WTC11 (cell line): ENCODE measurements around the gene VILL. TPM values are rescaled to one million over a fixed set of nuclear protein-coding genes. Genes with fewer than 3 reads are reported as not detected.
"Not testable (repeated sequence)": the region's sequence is repeated elsewhere in the genome, so short reads cannot be mapped to it uniquely, and the experiment has no call there.

Source experiments
- ATAC-seq: fragments of 200-7000 bp; cut with Tn5 transposase; 2 replicates; pipeline ENCODE4 v1.10.0; 2021; ENCODE audit warnings: mild to moderate bottlenecking, moderate library complexity
- CTCF ChIA-PET: fragments of 300-600 bp; sonication (Branson Sonifier 250); formaldehyde crosslinking; loops from one replicate; lab custom pipeline; 2021; ENCODE audit warnings: antibody characterized with exemption; lab: Charles Lee
- POLR2A ChIA-PET: fragments of 350-600 bp; sonication (Branson Sonifier 250); formaldehyde crosslinking; loops from one replicate; lab custom pipeline; 2021; ENCODE audit warnings: antibody characterized with exemption; lab: Charles Lee
- DNase-seq: peaks from one replicate; pipeline ENCODE4 v3.0.0; 2021; ENCODE audit warnings: low spot score
- H3K27ac Mint-ChIP-seq: 2 replicates; pipeline ENCODE4 v1.8.0; 2021; ENCODE audit warnings: mixed read lengths
- H3K27me3 Mint-ChIP-seq: 2 replicates; pipeline ENCODE4 v1.8.0; 2021; ENCODE audit warnings: low read depth, mild to moderate bottlenecking, moderate library complexity, mixed read lengths
- H3K36me3 Mint-ChIP-seq: 2 replicates; pipeline ENCODE4 v1.8.0; 2021; ENCODE audit warnings: mixed read lengths
- H3K4me1 Mint-ChIP-seq: 2 replicates; pipeline ENCODE4 v1.8.0; 2022; ENCODE audit warnings: mixed read lengths
- H3K4me3 Mint-ChIP-seq: 2 replicates; pipeline ENCODE4 v1.8.0; 2021; ENCODE audit warnings: mild to moderate bottlenecking, moderate library complexity, mixed read lengths
- H3K9me3 Mint-ChIP-seq: 2 replicates; pipeline ENCODE4 v1.8.0; 2021; ENCODE audit warnings: mixed read lengths
- CBFB ChIP-seq: sonication (generic); formaldehyde crosslinking; IDR thresholded peaks from 2 replicates; pipeline ENCODE4 v1.8.1; 2022; ENCODE audit warnings: mild to moderate bottlenecking, low read depth, missing genetic modification reagents
- CREB1 ChIP-seq: sonication (generic); formaldehyde crosslinking; IDR thresholded peaks from 2 replicates; pipeline ENCODE4 v1.8.0; 2023; ENCODE audit warnings: mild to moderate bottlenecking, missing genetic modification reagents
- E2F4 ChIP-seq: sonication (generic); formaldehyde crosslinking; IDR thresholded peaks from 2 replicates; pipeline ENCODE4 v1.8.1; 2022; ENCODE audit warnings: low read depth, mild to moderate bottlenecking, moderate library complexity, missing genetic modification reagents, borderline replicate concordance
- FOXJ3 ChIP-seq: sonication (generic); formaldehyde crosslinking; IDR thresholded peaks from 2 replicates; pipeline ENCODE4 v1.9.0; 2021; ENCODE audit warnings: missing genetic modification reagents, mild to moderate bottlenecking, borderline replicate concordance
- FOXK1 ChIP-seq: sonication (generic); formaldehyde crosslinking; IDR thresholded peaks from 2 replicates; pipeline ENCODE4 v1.8.0; 2022; ENCODE audit warnings: mild to moderate bottlenecking, moderate library complexity, missing genetic modification reagents
- NFYB ChIP-seq: sonication (generic); formaldehyde crosslinking; conservative IDR thresholded peaks from 2 replicates; pipeline ENCODE4 v1.8.0; 2022; ENCODE audit warnings: low read depth, missing genetic modification reagents
- NR2C2 ChIP-seq: sonication (generic); formaldehyde crosslinking; IDR thresholded peaks from 2 replicates; pipeline ENCODE4 v1.8.0; 2022; ENCODE audit warnings: mild to moderate bottlenecking, missing genetic modification reagents
- PRDM15 ChIP-seq: sonication (generic); formaldehyde crosslinking; IDR thresholded peaks from 2 replicates; pipeline ENCODE4 v1.8.0; 2022; ENCODE audit warnings: missing genetic modification reagents
- PREB ChIP-seq: sonication (generic); formaldehyde crosslinking; IDR thresholded peaks from 2 replicates; pipeline ENCODE4 v1.8.1; 2022; ENCODE audit warnings: mild to moderate bottlenecking, missing genetic modification reagents, moderate library complexity, borderline replicate concordance
- RELA ChIP-seq: sonication (generic); formaldehyde crosslinking; IDR thresholded peaks from 2 replicates; pipeline ENCODE4 v1.8.1; 2022; ENCODE audit warnings: missing genetic modification reagents, mild to moderate bottlenecking, borderline replicate concordance
- SMAD4 ChIP-seq: sonication (generic); formaldehyde crosslinking; IDR thresholded peaks from 2 replicates; pipeline ENCODE4 v1.8.0; 2022; ENCODE audit warnings: mild to moderate bottlenecking, missing genetic modification reagents
- SP1 ChIP-seq: sonication (generic); formaldehyde crosslinking; conservative IDR thresholded peaks from 2 replicates; pipeline ENCODE4 v1.8.1; 2022; ENCODE audit warnings: missing genetic modification reagents
- TCF7 ChIP-seq: sonication (generic); formaldehyde crosslinking; IDR thresholded peaks from 2 replicates; pipeline ENCODE4 v1.8.0; 2022; ENCODE audit warnings: mild to moderate bottlenecking, low read depth, missing genetic modification reagents, moderate library complexity
- USF2 ChIP-seq: sonication (generic); formaldehyde crosslinking; IDR thresholded peaks from 2 replicates; pipeline ENCODE4 v1.8.1; 2023; ENCODE audit warnings: mild to moderate bottlenecking, missing genetic modification reagents, moderate library complexity
- total RNA-seq: library from RNA; stranded (reverse); gene quantifications from 3 replicates; pipeline ENCODE4 v1.2.3, GENCODE V29; 2021
- TF ChIP-seq, protein P1 (sequence below): sonication (generic); formaldehyde crosslinking; IDR thresholded peaks from 2 replicates; pipeline ENCODE4 v1.8.0; 2022; ENCODE audit warnings: mild to moderate bottlenecking, missing genetic modification reagents
- TF ChIP-seq, protein P2 (sequence below): sonication (generic); formaldehyde crosslinking; IDR thresholded peaks from 2 replicates; pipeline ENCODE4 v1.8.0; 2022; ENCODE audit warnings: mild to moderate bottlenecking, missing genetic modification reagents

VILL gene
- total RNA-seq, 1 experiment from 2014 or later = 4.7 TPM

GRCh38 chr3:37987751-37988179 is 2.8 kb upstream of the VILL start:
- Mint-ChIP-seq H3K9me3 (no peaks in the 10 kb centered on the region), H3K4me1 (peaks cover 10% of the 10 kb centered on the region), H3K36me3 (no peaks in the 10 kb centered on the region), H3K27ac (no peak overlapping the region), H3K4me3 (no peak overlapping the region), H3K27me3 (peaks cover 6% of the 10 kb centered on the region)
- ATAC-seq (no peak), DNase-seq (no peak)
- POLR2A ChIA-PET = no interaction called here
- TF ChIP-seq USF2 (CRISPR knock-in tag) (no peak), CBFB (no peak), E2F4 (CRISPR knock-in tag) (no peak), PRDM15 (CRISPR knock-in tag) (no peak), NR2C2 (CRISPR knock-in tag) (no peak)
- CTCF ChIA-PET = no interaction called here

- Mint-ChIP-seq H3K4me1 (peaks cover 11% of the 10 kb centered on the region), H3K27me3 (peaks cover 10% of the 10 kb centered on the region)
- ATAC-seq, H3K27ac Mint-ChIP-seq, DNase-seq, H3K4me3 Mint-ChIP-seq, H3K9me3 Mint-ChIP-seq, CTCF ChIA-PET, POLR2A ChIA-PET, H3K36me3 Mint-ChIP-seq: not testable (repeated sequence)
Observed at GRCh38 chr3:37988376-37988775, 2.2 kb upstream of the VILL start.

DNA sequence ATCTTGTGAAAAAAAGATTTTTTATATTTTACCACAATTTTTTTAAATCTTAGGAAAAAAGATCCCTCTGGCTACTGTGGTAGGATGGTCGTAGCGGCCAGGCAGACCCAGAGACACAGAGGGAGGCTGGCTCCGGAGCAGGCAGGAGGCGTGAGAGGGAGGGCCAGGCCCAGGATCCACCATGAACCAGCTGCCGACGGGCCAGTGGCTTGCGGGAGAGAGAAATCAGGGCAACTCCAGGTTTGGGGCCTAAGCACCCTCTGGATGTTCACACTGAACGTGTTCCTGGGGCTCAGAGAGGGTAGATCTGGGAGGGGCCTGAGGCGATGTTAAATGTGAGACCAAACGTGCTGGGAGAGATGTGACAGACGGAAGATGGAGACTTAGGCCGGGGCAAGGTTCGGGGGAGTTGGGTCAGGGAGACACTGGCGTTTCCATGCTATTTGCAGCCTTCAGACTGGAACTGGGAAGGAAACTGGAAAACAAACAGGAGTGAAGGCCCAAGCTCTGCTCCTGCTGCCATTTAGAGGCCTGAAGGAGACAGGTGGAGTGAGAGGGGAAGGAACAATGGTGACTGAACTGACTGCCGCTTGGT is 1.6 kb upstream of the VILL start:
- Mint-ChIP-seq H3K4me1 (peaks cover 12% of the 10 kb centered on the region), H3K27me3 (peaks cover 14% of the 10 kb centered on the region), H3K27ac (no peak overlapping the region), H3K4me3 (no peak overlapping the region), H3K9me3 (no peaks in the 10 kb centered on the region), H3K36me3 (no peaks in the 10 kb centered on the region)
- no peak for ATAC-seq
- TF ChIP-seq, protein P1, sequence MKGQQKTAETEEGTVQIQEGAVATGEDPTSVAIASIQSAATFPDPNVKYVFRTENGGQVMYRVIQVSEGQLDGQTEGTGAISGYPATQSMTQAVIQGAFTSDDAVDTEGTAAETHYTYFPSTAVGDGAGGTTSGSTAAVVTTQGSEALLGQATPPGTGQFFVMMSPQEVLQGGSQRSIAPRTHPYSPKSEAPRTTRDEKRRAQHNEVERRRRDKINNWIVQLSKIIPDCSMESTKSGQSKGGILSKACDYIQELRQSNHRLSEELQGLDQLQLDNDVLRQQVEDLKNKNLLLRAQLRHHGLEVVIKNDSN (CRISPR knock-in tag) = no peak
- TF ChIP-seq TCF7 (no peak), FOXJ3 (CRISPR knock-in tag) (no peak), USF2 (CRISPR knock-in tag) (no peak), FOXK1 (CRISPR knock-in tag) (no peak), CREB1 (CRISPR knock-in tag) (no peak), SP1 (CRISPR knock-in tag) (no peak), RELA (CRISPR knock-in tag) (no peak), E2F4 (CRISPR knock-in tag) (no peak), SMAD4 (no peak), PREB (CRISPR knock-in tag) (no peak), NFYB (CRISPR knock-in tag) (no peak)
- TF ChIP-seq, protein P2, sequence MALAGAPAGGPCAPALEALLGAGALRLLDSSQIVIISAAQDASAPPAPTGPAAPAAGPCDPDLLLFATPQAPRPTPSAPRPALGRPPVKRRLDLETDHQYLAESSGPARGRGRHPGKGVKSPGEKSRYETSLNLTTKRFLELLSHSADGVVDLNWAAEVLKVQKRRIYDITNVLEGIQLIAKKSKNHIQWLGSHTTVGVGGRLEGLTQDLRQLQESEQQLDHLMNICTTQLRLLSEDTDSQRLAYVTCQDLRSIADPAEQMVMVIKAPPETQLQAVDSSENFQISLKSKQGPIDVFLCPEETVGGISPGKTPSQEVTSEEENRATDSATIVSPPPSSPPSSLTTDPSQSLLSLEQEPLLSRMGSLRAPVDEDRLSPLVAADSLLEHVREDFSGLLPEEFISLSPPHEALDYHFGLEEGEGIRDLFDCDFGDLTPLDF (CRISPR knock-in tag) = no peak
- ChIA-PET POLR2A (no interaction called here), CTCF (interaction anchor here (1.5 kb wide), 1 partner anchor 15 kb away, joined by 9 read pairs; no protein-coding TSS in a partner anchor)
- DNase-seq = no peak
